Stomach smooth muscle (tissue), 2 donors: ENCODE measurements around the gene TRAM2.
"Not testable (repeated sequence)": the region's sequence is repeated elsewhere in the genome, so short reads cannot be mapped to it uniquely, and the experiment has no call there.

Experiments used
- H3K27ac ChIP-seq: one replicate; pipeline ENCODE4 v1.7.0; 2013; ENCODE audit warnings: mild to moderate bottlenecking, low read length, inconsistent platforms
- H3K27me3 ChIP-seq, 2 donors: one replicate each; pipeline ENCODE4 v1.7.0; 2013; ENCODE audit warnings: low read length in 2 of 2; ENCODE audit not compliant: insufficient read depth in 2 of 2, control insufficient read depth in 1 of 2
- H3K36me3 ChIP-seq, 2 donors: one replicate each; pipeline ENCODE4 v1.7.0; 2013; ENCODE audit warnings: low read length in 2 of 2; ENCODE audit not compliant: control insufficient read depth in 2 of 2, insufficient read depth in 2 of 2
- H3K4me1 ChIP-seq: one replicate; pipeline ENCODE4 v1.7.0; 2013; ENCODE audit warnings: low read length; ENCODE audit not compliant: control insufficient read depth, insufficient read depth
- H3K4me3 ChIP-seq, 2 donors: one replicate each; pipeline ENCODE4 v1.7.0; 2013; ENCODE audit warnings: low read length in 2 of 2
- H3K9ac ChIP-seq, 2 donors: one replicate each; pipeline ENCODE4 v1.7.0; 2013; ENCODE audit warnings: low read length in 2 of 2, mild to moderate bottlenecking in 1 of 2
- H3K9me3 ChIP-seq, 2 donors: one replicate each; pipeline ENCODE4 v1.7.0; 2013; ENCODE audit warnings: low read length in 2 of 2; ENCODE audit not compliant: control insufficient read depth in 2 of 2
- donor health status: healthy.
- donor health status: Pancreatic carcinoma.

Gene TRAM2

GRCh38 chr6:52491203-52492069 lies 85.4 kb downstream of the TRAM2 start:
- H3K4me3 ChIP-seq: no peak overlapping the region
- H3K9ac ChIP-seq: no peak overlapping the region
- H3K4me1 ChIP-seq: no peaks in the 10 kb centered on the region
- H3K9me3 ChIP-seq: no peaks in the 10 kb centered on the region
- peaks cover 0 to 3% of the 10 kb centered on the region in 2 donors for H3K36me3 ChIP-seq
- no peak overlapping the region for H3K27ac ChIP-seq
- no peaks in the 10 kb centered on the region for H3K27me3 ChIP-seq

- Histone ChIP-seq H3K9me3 (no peaks in the 10 kb centered on the region), H3K4me3 (no peak overlapping the region), H3K4me1 (no peaks in the 10 kb centered on the region), H3K27ac (no peak overlapping the region), H3K27me3 (no peaks in the 10 kb centered on the region), H3K9ac (no peak overlapping the region), H3K36me3 (peaks cover 0 to 3% of the 10 kb centered on the region in 2 donors)
Measured at GRCh38 chr6:52489881-52490280, 87.0 kb downstream of the TRAM2 start.

GRCh38 chr6:52483671-52484003 lies 93.2 kb downstream of the TRAM2 start:
- H3K4me1 ChIP-seq: no peaks in the 10 kb centered on the region

GRCh38 chr6:52482903-52483670 lies 93.8 kb downstream of the TRAM2 start:
- Histone ChIP-seq H3K27ac (no peak overlapping the region), H3K27me3 (no peaks in the 10 kb centered on the region), H3K4me1 (no peaks in the 10 kb centered on the region), H3K9ac (no peak overlapping the region), H3K36me3 (peaks cover 0 to 8% of the 10 kb centered on the region in 2 donors), H3K9me3 (no peaks in the 10 kb centered on the region), H3K4me3 (no peak overlapping the region)

More at GRCh38 chr6:52483671-52484003, 93.2 kb downstream of the TRAM2 start:
- Histone ChIP-seq H3K27me3 (no peaks in the 10 kb centered on the region), H3K36me3 (peaks cover 0 to 8% of the 10 kb centered on the region in 2 donors), H3K9me3 (no peaks in the 10 kb centered on the region), H3K4me3 (no peak overlapping the region), H3K27ac (no peak overlapping the region), H3K9ac (no peak overlapping the region)

GRCh38 chr6:52475307-52475706 lies 101.6 kb downstream of the TRAM2 start:
- no peaks in the 10 kb centered on the region for H3K9me3 ChIP-seq
- peaks cover 0 to 3% of the 10 kb centered on the region in 2 donors for H3K36me3 ChIP-seq
- no peak overlapping the region for H3K9ac ChIP-seq

GRCh38 chr6:52474173-52474572 lies 102.7 kb downstream of the TRAM2 start:
- H3K36me3 ChIP-seq: no peaks in the 10 kb centered on the region
- no peaks in the 10 kb centered on the region for H3K9me3 ChIP-seq
- no peaks in the 10 kb centered on the region for H3K4me1 ChIP-seq
- no peak overlapping the region for H3K27ac ChIP-seq
- no peaks in the 10 kb centered on the region for H3K27me3 ChIP-seq
- no peak overlapping the region for H3K9ac ChIP-seq
- no peak overlapping the region for H3K4me3 ChIP-seq

More at GRCh38 chr6:52475307-52475706, 101.6 kb downstream of the TRAM2 start:
- Histone ChIP-seq H3K27me3 (no peaks in the 10 kb centered on the region), H3K4me3 (no peak overlapping the region), H3K27ac (no peak overlapping the region), H3K4me1 (no peaks in the 10 kb centered on the region)

GRCh38 chr6:52461194-52461593 lies 115.7 kb downstream of the TRAM2 start:
- H3K4me3 ChIP-seq, H3K27me3 ChIP-seq, H3K36me3 ChIP-seq, H3K27ac ChIP-seq, H3K9me3 ChIP-seq, H3K4me1 ChIP-seq, H3K9ac ChIP-seq: not testable (repeated sequence)

GRCh38 chr6:52457096-52457495 lies 119.8 kb downstream of the TRAM2 start:
- no peaks in the 10 kb centered on the region for H3K9me3 ChIP-seq
- H3K4me1 ChIP-seq: no peaks in the 10 kb centered on the region
- H3K27ac ChIP-seq: no peak overlapping the region
- H3K4me3 ChIP-seq: no peak overlapping the region
- peaks cover 0 to 13% of the 10 kb centered on the region in 2 donors for H3K36me3 ChIP-seq
- no peak overlapping the region for H3K9ac ChIP-seq
- H3K27me3 ChIP-seq: no peaks in the 10 kb centered on the region

- H3K9ac ChIP-seq: no peak overlapping the region
- no peaks in the 10 kb centered on the region for H3K9me3 ChIP-seq
- no peaks in the 10 kb centered on the region for H3K27me3 ChIP-seq
- peaks cover 0 to 13% of the 10 kb centered on the region in 2 donors for H3K36me3 ChIP-seq
- H3K27ac ChIP-seq: no peak overlapping the region
- no peaks in the 10 kb centered on the region for H3K4me1 ChIP-seq
- H3K4me3 ChIP-seq: no peak overlapping the region
Measured at GRCh38 chr6:52454556-52454955, 122.3 kb downstream of the TRAM2 start.
